ENCODE data around the gene DDN. TPM values are rescaled to one million over a fixed set of nuclear protein-coding genes. Genes with fewer than 3 reads are reported as not detected.
A peak's percentile ranks its signal among the peaks of the same experiment; 100 is the strongest.

The DDN gene
- total RNA-seq, 1 experiment from 2014 or later, result 0.35 TPM

- H3K4me2 ChIP-seq (ENCODE audit: insufficient read depth, insufficient read length, low read length), result no peak overlapping the region
- H2AK5ac ChIP-seq (ENCODE audit: insufficient read length, low read length), result no peak overlapping the region
- H3K27me3 ChIP-seq (ENCODE audit: insufficient read depth, low read length), result peaks cover 91% of the 10 kb centered on the region
- no peak overlapping the region for H3K9ac ChIP-seq (ENCODE audit: extremely low read depth, insufficient read length, low read length)
- H3K4me1 Mint-ChIP-seq, result peaks cover 34 to 41% of the 10 kb centered on the region in 2 experiments
- H3K4me1 ChIP-seq (ENCODE audit: insufficient read depth, low read length), result peaks cover 4% of the 10 kb centered on the region
- TF ChIP-seq, protein P1, sequence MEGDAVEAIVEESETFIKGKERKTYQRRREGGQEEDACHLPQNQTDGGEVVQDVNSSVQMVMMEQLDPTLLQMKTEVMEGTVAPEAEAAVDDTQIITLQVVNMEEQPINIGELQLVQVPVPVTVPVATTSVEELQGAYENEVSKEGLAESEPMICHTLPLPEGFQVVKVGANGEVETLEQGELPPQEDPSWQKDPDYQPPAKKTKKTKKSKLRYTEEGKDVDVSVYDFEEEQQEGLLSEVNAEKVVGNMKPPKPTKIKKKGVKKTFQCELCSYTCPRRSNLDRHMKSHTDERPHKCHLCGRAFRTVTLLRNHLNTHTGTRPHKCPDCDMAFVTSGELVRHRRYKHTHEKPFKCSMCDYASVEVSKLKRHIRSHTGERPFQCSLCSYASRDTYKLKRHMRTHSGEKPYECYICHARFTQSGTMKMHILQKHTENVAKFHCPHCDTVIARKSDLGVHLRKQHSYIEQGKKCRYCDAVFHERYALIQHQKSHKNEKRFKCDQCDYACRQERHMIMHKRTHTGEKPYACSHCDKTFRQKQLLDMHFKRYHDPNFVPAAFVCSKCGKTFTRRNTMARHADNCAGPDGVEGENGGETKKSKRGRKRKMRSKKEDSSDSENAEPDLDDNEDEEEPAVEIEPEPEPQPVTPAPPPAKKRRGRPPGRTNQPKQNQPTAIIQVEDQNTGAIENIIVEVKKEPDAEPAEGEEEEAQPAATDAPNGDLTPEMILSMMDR (conservative IDR thresholded peaks at IDR 0.05), result no peak
- no peak overlapping the region for H3K18ac ChIP-seq (ENCODE audit: insufficient read length, low read depth, low read length)
- no peaks in the 10 kb centered on the region for H3K79me2 ChIP-seq (ENCODE audit: insufficient read depth, low read length)
- no peaks in the 10 kb centered on the region for H3K9me3 ChIP-seq (ENCODE audit: control insufficient read depth, low read depth, low read length)
- H3K27ac ChIP-seq (ENCODE audit: insufficient read length, low read depth, low read length), result no peak overlapping the region
- H4K5ac ChIP-seq (ENCODE audit: insufficient read length, low read depth, low read length), result no peak overlapping the region
- H4K8ac ChIP-seq (replicated peaks; ENCODE audit: insufficient read length, low read depth, low read length), result no peak overlapping the region
- H3T11ph ChIP-seq (ENCODE audit: low read length), result no peak overlapping the region
- no peak overlapping the region for H4K91ac ChIP-seq (ENCODE audit: insufficient read length, low read depth, low read length)
- no peak overlapping the region for H3K56ac ChIP-seq (ENCODE audit: insufficient read length, low read depth, low read length)
- DNase-seq, result no peak
- H3K27ac Mint-ChIP-seq, result no peak overlapping the region
- H3K36me3 Mint-ChIP-seq (ENCODE audit: insufficient read depth in 1 of 3, low read depth in 3 of 3), result no peaks in the 10 kb centered on the region; a peak in 1 of 7 replicates
- peaks cover 4 to 5% of the 10 kb centered on the region in 2 experiments; a peak in 4 of 5 replicates for H3K9me3 Mint-ChIP-seq
- H2AFZ ChIP-seq (ENCODE audit: low read length), result no peak overlapping the region
- H2BK120ac ChIP-seq (ENCODE audit: low read depth, low read length, poor library complexity, severe bottlenecking), result no peak overlapping the region
- no peaks in the 10 kb centered on the region for H3K79me1 ChIP-seq (ENCODE audit: insufficient read depth, low read depth, low read length, poor library complexity, severe bottlenecking)
- H2BK12ac ChIP-seq (ENCODE audit: insufficient read length, low read depth, low read length), result no peak overlapping the region
- peak overlapping the region in 1 of 2 experiments; percentile 55; a peak in 3 of 5 replicates for H3K4me3 Mint-ChIP-seq
- no peak overlapping the region for H3K4ac ChIP-seq (ENCODE audit: low read depth, low read length)
- no peak overlapping the region for H3K23ac ChIP-seq (ENCODE audit: insufficient read length, low read depth, low read length)
- H3K23me2 ChIP-seq (ENCODE audit: insufficient read length, low read depth, low read length, poor library complexity, severe bottlenecking), result peaks cover 9% of the 10 kb centered on the region
- no peak overlapping the region for H2BK5ac ChIP-seq (ENCODE audit: insufficient read length, low read length)
- no peak overlapping the region for H2BK20ac ChIP-seq (ENCODE audit: low read depth, low read length, poor library complexity, severe bottlenecking)
- H3K14ac ChIP-seq (ENCODE audit: insufficient read depth, low read length), result no peak overlapping the region
- no peak overlapping the region for H2BK15ac ChIP-seq (ENCODE audit: low read depth, low read length)
- H4K20me1 ChIP-seq (ENCODE audit: control insufficient read depth, insufficient read depth, insufficient read length), result no peaks in the 10 kb centered on the region
- H3K27me3 Mint-ChIP-seq (ENCODE audit: low read depth), result peaks cover 99% of the 10 kb centered on the region
- no CpG with 5 or more reads among the region's 12 CpGs for WGBS (ENCODE audit: extremely low coverage, insufficient read length, low lambda C conversion rate)
These were observed 25.6 kb downstream of the DDN start for GRCh38 chr12:48973531-48973930.
